HFF-Myc (cell line): ENCODE data around the gene SPRY2.

Experiments
- DNase-seq: peaks from one replicate; pipeline ENCODE4 v3.0.0-alpha.2; 2011; ENCODE audit warnings: low read depth; ENCODE audit errors: extremely low read depth
- H3K4me3 ChIP-seq: replicated peaks from 2 replicates; pipeline ENCODE4 v1.5.1; 2011; ENCODE audit warnings: low read depth, mild to moderate bottlenecking, control low read depth, low read length
- CTCF ChIP-seq: IDR thresholded peaks from 2 replicates; pipeline ENCODE4 v1.5.1; 2012; ENCODE audit warnings: mild to moderate bottlenecking, low read depth, low read length, control low read depth; ENCODE audit errors: missing control alignments

SPRY2 gene, protein sequence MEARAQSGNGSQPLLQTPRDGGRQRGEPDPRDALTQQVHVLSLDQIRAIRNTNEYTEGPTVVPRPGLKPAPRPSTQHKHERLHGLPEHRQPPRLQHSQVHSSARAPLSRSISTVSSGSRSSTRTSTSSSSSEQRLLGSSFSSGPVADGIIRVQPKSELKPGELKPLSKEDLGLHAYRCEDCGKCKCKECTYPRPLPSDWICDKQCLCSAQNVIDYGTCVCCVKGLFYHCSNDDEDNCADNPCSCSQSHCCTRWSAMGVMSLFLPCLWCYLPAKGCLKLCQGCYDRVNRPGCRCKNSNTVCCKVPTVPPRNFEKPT

GRCh38 chr13:80341101-80341755, at the start of gene SPRY2:
SPRY2 (minus strand) TSS chr13:80341126; CDS start chr13:80337705, 3,421 bp downstream.
- DNase-seq: peak; percentile 93
- no peak for TF ChIP-seq CTCF
- peak within 1 kb of the TSS; percentile 81 for H3K4me3 ChIP-seq

- DNase-seq: no peak
- TF ChIP-seq CTCF: no peak
- no peak overlapping the region for H3K4me3 ChIP-seq
Measured at GRCh38 chr13:80390338-80390737, 49.4 kb upstream of the SPRY2 start.

DNA sequence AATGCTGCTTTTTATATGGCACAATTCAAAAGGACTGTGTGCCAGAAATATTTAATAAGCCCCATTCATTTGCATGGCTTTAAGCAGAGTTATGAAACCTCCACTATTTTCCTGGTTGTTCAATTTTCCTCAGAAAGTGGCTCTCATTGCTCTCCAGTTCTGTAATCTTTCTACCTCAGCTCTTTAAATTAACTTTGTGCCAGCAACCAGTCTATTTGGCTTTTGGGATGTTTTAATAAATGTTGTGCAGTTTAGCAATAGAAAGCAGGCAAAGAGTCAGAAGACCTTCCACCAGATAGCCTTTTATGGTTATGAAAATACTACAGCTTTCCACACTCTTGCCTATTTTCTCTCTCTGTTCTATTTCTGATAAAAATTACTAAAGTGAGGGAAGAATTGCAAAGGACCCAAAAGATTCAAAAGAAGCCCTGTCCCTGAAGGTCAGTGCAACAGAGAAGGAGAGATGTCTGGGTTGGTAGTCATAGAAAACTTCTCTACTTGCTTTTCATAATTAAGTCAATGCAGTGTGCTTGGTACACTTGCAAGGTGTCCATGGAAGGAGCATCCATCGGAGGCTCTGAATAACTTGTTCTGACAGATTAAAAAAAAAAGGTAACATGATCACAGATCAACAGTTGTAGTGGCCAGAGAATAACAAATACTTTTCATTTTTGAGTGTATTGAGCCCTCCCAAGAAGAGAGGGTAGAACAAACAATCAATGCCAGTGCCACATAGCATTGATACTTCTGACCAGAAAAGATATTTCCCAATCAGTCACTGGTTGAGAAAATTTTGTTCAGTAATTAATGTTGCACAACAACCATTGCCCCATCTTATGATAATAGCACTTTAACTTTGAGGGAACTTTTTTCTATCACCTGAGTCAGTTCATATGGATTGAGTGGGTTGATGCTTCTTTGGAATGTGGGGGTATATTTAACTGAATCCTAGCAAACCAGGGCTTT, 48.4 kb upstream of the SPRY2 start:
- H3K4me3 ChIP-seq: no peak overlapping the region
- TF ChIP-seq CTCF: no peak
- no peak for DNase-seq

GRCh38 chr13:80388506-80388905, 47.6 kb upstream of the SPRY2 start:
- DNase-seq: no peak
- H3K4me3 ChIP-seq: no peak overlapping the region
- no peak for TF ChIP-seq CTCF

- no peak for DNase-seq
- TF ChIP-seq CTCF: no peak
- H3K4me3 ChIP-seq: no peak overlapping the region
Measured at GRCh38 chr13:80386592-80386991, 45.7 kb upstream of the SPRY2 start.

DNA sequence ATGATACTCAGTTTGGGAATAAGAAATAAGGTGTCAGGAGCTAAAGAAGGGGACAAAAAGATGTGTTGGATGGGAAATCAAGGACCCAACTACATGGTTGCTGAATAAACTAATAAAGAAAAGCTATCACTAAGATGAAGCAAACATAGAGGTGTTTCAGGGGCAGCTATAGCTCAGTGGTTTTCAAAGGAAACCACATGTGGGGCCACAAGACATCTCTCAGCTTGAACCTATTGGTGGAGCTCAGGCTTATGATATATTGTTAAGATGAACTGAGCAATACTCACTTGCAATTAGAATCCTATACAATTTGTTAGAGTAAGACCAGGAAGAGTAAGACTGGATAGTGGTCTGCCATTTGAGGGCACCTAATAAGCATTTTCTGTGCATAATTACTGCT, 45.1 kb upstream of the SPRY2 start:
- no peak for TF ChIP-seq CTCF
- no peak for DNase-seq
- H3K4me3 ChIP-seq: no peak overlapping the region
